Cerebellar cortex (tissue), 1 donor: ENCODE results near the gene PRKX.
"Not testable (repeated sequence)": the region's sequence is repeated elsewhere in the genome, so short reads cannot be mapped to it uniquely, and the experiment has no call there.

Experiments used
- DNase-seq: peaks from one replicate; pipeline ENCODE4 v3.0.0-alpha.2; 2015; ENCODE audit warnings: low spot score

PRKX gene

DNA sequence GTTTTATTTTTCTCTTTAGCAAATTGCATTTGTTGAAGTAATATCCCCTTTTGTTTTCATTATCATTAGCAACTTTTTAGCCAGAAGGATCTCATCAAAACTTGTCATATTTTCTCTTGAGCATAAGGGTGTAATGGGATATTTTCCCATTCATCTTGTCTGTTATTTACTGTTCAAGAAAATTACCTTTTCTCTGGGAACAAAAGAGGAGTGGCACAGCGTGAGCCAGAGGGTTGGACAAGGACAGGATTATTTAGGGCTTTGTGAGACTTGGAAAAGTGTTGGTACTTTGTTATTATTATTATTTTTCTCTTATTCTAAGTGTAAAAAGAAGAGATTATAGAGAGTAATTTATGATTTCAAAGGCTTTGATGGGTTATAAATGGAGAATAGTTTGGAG lies 135.9 kb downstream of the PRKX start:
- no peak for DNase-seq

DNA sequence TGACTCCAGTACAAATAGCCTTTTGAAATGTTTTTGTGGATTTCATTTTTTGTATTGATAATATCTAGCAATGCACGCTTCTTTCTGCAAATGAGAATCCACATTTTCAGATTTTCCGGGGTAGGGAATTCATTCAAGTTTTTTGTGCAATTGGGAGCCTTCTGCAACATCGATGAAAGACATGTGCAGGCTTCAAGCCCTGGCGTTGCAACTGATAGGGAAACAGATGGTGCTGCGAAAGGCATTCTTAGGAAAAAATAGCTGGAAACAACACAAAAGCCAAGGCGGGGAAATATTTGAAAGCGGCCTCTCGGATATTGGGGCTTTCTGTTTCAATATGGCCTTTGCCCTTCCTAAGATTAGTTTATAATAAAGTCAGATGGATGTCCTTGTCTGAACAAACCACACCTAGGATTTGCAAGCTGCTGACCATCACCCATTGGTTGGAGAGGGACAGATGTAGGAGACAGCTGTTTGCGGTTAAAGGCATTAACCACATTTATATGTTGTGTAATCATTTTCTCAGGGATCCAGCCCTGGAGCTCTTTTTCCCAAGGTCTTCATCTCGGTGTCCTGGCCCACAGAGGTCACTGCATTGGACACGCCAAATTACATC lies 136.5 kb downstream of the PRKX start:
- no peak for DNase-seq

DNA sequence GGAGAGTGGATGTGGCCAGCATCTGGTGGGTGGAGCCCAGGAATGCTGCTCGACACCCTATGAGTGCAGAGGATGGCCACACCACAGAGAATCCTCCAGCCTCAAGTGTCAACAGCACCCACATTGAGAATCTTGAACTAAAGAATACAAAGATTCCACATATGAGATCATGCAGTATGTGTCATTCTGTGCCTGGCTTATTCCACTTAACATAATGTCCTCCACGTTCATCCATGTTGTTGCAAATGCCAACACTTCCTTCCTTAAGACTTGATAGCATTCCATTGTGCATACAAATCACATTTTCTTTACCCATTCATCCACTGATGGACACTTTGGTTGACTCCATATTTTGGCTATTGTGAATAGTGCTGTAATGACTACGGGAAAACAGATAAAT lies 145.8 kb downstream of the PRKX start:
- DNase-seq, result no peak

GRCh38 chrX:3563451-3563850 lies 150.0 kb downstream of the PRKX start:
- no peak for DNase-seq

DNA sequence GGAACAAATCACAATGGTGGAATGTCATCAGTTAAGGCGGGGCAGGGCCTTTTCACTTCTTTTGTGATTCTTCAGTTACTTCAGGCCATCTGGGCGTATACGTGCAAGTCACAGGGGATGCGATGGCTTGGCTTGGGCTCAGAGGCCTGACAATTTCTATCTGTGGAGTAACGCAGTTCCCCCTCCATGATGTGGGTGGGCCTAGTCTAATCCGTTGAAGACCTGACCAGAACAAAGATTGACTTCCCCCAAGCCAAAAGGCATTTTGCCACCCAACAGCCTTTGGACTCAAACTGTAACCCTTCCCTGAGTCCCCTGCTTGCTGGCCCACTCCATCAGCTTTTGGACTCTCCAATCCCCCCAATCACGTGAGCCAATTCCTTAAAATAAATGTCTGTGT lies 153.4 kb downstream of the PRKX start:
- not testable (repeated sequence) for DNase-seq
